Esophagus muscularis mucosa (tissue), 4 donors: ENCODE measurements around the gene GLIS1. TPM values are rescaled to one million over a fixed set of nuclear protein-coding genes. Genes with fewer than 3 reads are reported as not detected.
"Not testable (repeated sequence)": the region's sequence is repeated elsewhere in the genome, so short reads cannot be mapped to it uniquely, and the experiment has no call there.

ENCODE experiments used
- DNase-seq: peaks from one replicate; pipeline ENCODE4 v3.0.0-alpha.2; 2017; ENCODE audit errors: extremely low spot score
- H3K27ac ChIP-seq, 4 donors: fragments of 200-600 bp; sonication (generic); replicated peaks in 1 of 4; 1 replicate in 3 of 4; 2 replicates in 1 of 4; pipeline ENCODE4 v1.5.1; 2016 to 2019; ENCODE audit warnings: mild to moderate bottlenecking in 1 of 4
- H3K27me3 ChIP-seq, 4 donors: fragments of 200-600 bp; sonication (generic); one replicate each; pipeline versions ENCODE4 v1.5.1 to v1.6.0; 2016 to 2019
- H3K36me3 ChIP-seq, 4 donors: fragments of 200-600 bp; sonication (generic); one replicate each; pipeline ENCODE4 v1.5.1; 2016 to 2019
- H3K4me1 ChIP-seq, 4 donors: fragments of 200-600 bp; sonication (generic); one replicate each; pipeline ENCODE4 v1.5.1; 2016 to 2019
- H3K4me3 ChIP-seq, 4 donors: fragments of 200-600 bp; sonication (generic); 1 replicate in 2 of 4; 2 replicates in 2 of 4; pipeline ENCODE4 v1.5.1; 2016 to 2019; ENCODE audit warnings: mild to moderate bottlenecking in 4 of 4, moderate library complexity in 1 of 4
- H3K9me3 ChIP-seq, 4 donors: fragments of 200-600 bp; sonication (generic); 1 replicate in 3 of 4; 2 replicates in 1 of 4; pipeline ENCODE4 v1.5.1; 2016 to 2019
- EP300 ChIP-seq: sonication (generic); formaldehyde crosslinking; IDR thresholded peaks from one replicate; pipeline ENCODE4 v1.6.1; 2017; ENCODE audit warnings: antibody characterized with exemption
- POLR2A ChIP-seq: fragments of 450-650 bp; IDR thresholded peaks from one replicate; pipeline ENCODE4 v1.6.1; 2017; ENCODE audit warnings: antibody characterized with exemption, moderate library complexity, mild to moderate bottlenecking, low read depth
- POLR2AphosphoS5 ChIP-seq, 2 donors: sonication (generic); formaldehyde crosslinking; IDR thresholded peaks; one replicate each; pipeline ENCODE4 v1.6.1; 2017; ENCODE audit warnings: antibody characterized with exemption in 2 of 2
- WGBS: methylation state at CpG from one replicate; pipeline ENCODE4 v1.1.5; 2018; 5-methylcytosine and 5-hydroxymethylcytosine counted together
- intact Hi-C: fragments of 100-400 bp; cut with DNase I; formaldehyde crosslinking; loops from one replicate; pipeline ENCODE4 v1.15.1; 2023
- total RNA-seq, 4 donors: library from RNA; depleted of rRNA; stranded (reverse); fragments of >200 nt; gene quantifications; one replicate each; pipeline versions ENCODE4 v1.1.0 to v1.2.1, GENCODE V29; 2016
- TF ChIP-seq, protein P1 (sequence below), 3 experiments: fragments of 200-600 bp in 2 of 3; fragments of 450-650 bp in 1 of 3; sonication (generic) in 2 of 3; IDR thresholded peaks; one replicate each; pipeline ENCODE4 v1.5.1; 2017 to 2019; ENCODE audit warnings: antibody characterized with exemption in 3 of 3, mild to moderate bottlenecking in 2 of 3, moderate library complexity in 1 of 3

The GLIS1 gene
- total RNA-seq, 4 donors from 2014 or later: 0.17 to 0.42 TPM; not detected in 2

DNA sequence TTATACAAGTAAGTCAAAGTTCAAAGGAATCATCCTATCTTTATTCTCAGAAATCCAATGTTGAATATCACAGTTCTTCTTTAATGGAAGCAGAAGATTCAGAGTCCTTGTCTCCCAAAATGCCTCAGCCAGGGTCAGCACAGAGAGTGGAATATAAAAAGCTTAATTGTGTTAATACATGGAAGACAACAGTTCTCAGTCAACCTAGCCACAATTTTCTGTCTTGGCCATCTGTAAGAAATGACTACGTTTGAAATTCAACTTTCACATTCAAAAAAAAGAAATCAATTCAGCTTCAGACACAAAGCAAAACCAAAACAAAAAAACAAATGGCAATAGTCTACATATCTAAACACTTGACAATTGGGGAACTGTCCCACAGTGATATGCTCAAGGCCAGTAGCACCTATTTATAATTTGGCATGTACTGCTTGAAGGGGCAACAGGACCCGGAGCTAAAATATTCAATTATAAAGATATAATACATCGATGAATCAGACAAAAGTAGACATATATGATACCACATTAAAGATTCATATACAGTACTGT, 27.3 kb upstream of the GLIS1 start:
- WGBS: 76% methylated on average over 3 of the region's 3 CpGs
- Histone ChIP-seq H3K4me3 (peak overlapping the region in 1 of 4 donors; percentile 7), H3K9me3 (peaks cover 0 to 6% (median 0%) of the 10 kb centered on the region in 4 donors), H3K4me1 (no peaks in the 10 kb centered on the region), H3K27me3 (no peaks in the 10 kb centered on the region), H3K36me3 (peaks cover 0 to 19% (median 4%) of the 10 kb centered on the region in 4 donors), H3K27ac (no peak overlapping the region)
- TF ChIP-seq POLR2A (no peak), POLR2AphosphoS5 (IDR thresholded peaks at IDR 0.05) (no peak)
- TF ChIP-seq, protein P1, sequence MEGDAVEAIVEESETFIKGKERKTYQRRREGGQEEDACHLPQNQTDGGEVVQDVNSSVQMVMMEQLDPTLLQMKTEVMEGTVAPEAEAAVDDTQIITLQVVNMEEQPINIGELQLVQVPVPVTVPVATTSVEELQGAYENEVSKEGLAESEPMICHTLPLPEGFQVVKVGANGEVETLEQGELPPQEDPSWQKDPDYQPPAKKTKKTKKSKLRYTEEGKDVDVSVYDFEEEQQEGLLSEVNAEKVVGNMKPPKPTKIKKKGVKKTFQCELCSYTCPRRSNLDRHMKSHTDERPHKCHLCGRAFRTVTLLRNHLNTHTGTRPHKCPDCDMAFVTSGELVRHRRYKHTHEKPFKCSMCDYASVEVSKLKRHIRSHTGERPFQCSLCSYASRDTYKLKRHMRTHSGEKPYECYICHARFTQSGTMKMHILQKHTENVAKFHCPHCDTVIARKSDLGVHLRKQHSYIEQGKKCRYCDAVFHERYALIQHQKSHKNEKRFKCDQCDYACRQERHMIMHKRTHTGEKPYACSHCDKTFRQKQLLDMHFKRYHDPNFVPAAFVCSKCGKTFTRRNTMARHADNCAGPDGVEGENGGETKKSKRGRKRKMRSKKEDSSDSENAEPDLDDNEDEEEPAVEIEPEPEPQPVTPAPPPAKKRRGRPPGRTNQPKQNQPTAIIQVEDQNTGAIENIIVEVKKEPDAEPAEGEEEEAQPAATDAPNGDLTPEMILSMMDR (IDR thresholded peaks at IDR 0.05): no peak
- intact Hi-C loops: no loop called here
- no peak for DNase-seq

DNA sequence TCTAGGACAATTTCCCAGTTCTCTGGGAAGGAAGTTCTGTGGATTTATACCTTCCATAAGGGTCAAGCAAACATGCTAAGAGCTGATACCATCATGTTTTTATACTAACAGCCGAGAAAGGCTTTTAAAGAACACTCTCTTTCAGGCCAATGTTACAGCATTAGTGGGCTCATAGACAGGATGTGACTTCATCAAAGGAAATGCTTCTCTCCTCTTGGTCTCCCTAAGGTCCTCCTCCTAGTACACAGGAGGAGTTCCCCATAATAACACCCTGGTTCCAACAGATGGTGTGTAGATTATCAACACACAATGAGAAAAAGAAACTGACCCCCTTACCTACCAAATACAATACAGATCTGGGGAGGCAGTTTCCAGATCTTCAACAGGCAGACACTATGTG, 26.7 kb upstream of the GLIS1 start:
- Histone ChIP-seq H3K4me3 (no peak overlapping the region), H3K9me3 (peaks cover 0 to 7% (median 0%) of the 10 kb centered on the region in 4 donors), H3K27me3 (no peaks in the 10 kb centered on the region), H3K27ac (no peak overlapping the region), H3K4me1 (no peaks in the 10 kb centered on the region), H3K36me3 (peaks cover 0 to 13% (median under 1%) of the 10 kb centered on the region in 4 donors)
- intact Hi-C loops: no loop called here
- no peak for DNase-seq
- 46% methylated on average over 1 of the region's 1 CpG for WGBS
- TF ChIP-seq POLR2AphosphoS5 (IDR thresholded peaks at IDR 0.05): no peak
- no peak for TF ChIP-seq POLR2A
- TF ChIP-seq, protein P1 (IDR thresholded peaks at IDR 0.05): no peak
- TF ChIP-seq EP300: no peak

DNA sequence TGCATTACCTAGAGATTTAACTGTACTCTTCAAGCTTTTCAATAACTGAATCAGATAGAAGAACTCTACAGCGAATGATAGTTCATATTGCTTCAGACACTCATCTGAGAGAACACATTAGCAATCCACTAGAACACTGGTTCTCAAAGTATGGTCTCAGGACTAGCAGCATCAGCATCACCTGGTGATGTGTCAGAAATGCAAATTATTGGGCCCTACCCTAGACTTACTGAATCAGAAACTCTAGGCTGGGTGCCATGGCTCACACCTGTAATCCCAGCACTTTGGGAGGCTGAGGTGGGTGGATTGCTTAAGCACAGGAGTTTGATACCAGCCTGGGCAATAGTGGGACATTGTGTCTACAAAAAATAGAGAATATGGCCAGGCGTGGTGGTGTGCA, 24.9 kb upstream of the GLIS1 start:
- Histone ChIP-seq H3K27me3 (no peaks in the 10 kb centered on the region), H3K4me3 (no peak overlapping the region), H3K9me3 (peaks cover 0 to 7% (median 0%) of the 10 kb centered on the region in 4 donors), H3K27ac (no peak overlapping the region), H3K36me3 (peaks cover 0 to 5% (median 0%) of the 10 kb centered on the region in 4 donors), H3K4me1 (no peaks in the 10 kb centered on the region)
- WGBS: 100% methylated on average over 2 of the region's 2 CpGs
- intact Hi-C loops: no loop called here
- TF ChIP-seq POLR2A (no peak), POLR2AphosphoS5 (IDR thresholded peaks at IDR 0.05) (no peak), EP300 (no peak)
- DNase-seq: no peak

DNA sequence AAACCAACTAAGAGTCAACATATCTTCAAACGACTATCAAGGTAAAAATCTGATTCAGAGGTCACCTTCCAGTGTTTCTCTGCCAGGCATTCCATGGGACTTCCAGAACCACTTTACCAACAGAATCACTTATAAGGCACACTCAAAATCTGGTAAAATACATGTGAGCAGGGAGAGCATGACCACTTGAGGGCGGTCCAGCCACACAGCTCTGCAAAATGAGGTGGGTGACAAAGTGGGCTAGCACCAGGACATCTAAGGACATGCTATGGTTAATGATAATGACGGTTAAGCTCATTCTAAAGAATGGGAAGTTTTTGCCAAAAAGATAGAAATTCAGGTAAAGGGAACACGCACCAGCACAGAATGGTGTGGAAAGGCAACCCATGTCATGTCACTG, 24.5 kb upstream of the GLIS1 start:
- intact Hi-C loops: no loop called here
- Histone ChIP-seq H3K9me3 (peaks cover 0 to 7% (median 0%) of the 10 kb centered on the region in 4 donors), H3K27ac (no peak overlapping the region), H3K4me3 (no peak overlapping the region), H3K27me3 (no peaks in the 10 kb centered on the region), H3K36me3 (peaks cover 0 to 5% (median 0%) of the 10 kb centered on the region in 4 donors), H3K4me1 (no peaks in the 10 kb centered on the region)
- WGBS: 93% methylated on average over 4 of the region's 4 CpGs
- no peak for DNase-seq
- no peak for TF ChIP-seq EP300
- TF ChIP-seq POLR2AphosphoS5 (IDR thresholded peaks at IDR 0.05): no peak
- TF ChIP-seq, protein P1 (IDR thresholded peaks at IDR 0.05): no peak
- TF ChIP-seq POLR2A: no peak

DNA sequence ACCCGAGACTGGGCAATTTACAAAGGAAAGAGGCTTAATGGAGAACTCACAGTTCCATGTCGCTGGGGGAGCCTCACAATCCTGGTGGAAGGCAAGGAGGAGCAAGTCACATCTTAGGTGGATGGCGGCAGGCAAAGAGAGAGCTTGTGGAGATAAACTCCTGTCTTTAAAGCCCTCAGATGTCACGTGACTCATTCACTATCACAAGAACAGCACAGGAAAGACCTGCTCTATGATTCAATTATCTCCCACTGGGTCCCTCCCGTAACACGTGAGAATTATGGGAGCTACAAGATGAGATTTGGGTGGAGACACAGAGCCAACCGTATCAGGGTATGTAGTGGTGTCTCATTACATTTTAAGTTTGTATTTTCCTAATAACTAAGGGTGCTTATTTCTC, 21.5 kb upstream of the GLIS1 start:
- H3K36me3 ChIP-seq, H3K4me3 ChIP-seq, DNase-seq, H3K27me3 ChIP-seq, H3K27ac ChIP-seq, H3K4me1 ChIP-seq, H3K9me3 ChIP-seq, intact Hi-C loops: not testable (repeated sequence)
- 92% methylated on average over 7 of the region's 7 CpGs for WGBS

DNA sequence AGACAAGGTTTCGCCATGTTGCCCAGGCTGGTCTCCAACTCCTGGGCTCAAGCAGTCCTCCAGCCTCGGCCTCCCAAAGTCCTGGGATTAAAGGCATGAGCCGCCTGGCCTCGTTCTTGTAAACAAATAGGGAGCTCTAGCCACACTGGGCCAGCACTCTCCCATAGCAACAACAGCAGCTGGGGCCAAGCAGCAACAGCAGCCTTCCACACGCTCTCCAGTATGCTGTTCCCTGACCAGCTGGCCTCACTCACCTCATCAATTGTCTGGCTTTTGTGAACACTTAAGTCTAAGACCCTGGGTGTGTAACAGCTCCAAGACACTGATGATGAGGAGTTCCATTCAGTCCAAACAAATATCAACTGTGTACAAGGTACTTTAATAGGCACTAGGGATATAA, 16.9 kb upstream of the GLIS1 start:
- 82% methylated on average over 5 of the region's 5 CpGs for WGBS
- Histone ChIP-seq H3K4me3 (no peak overlapping the region), H3K4me1 (no peaks in the 10 kb centered on the region), H3K27ac (no peak overlapping the region), H3K36me3 (no peaks in the 10 kb centered on the region), H3K9me3 (no peaks in the 10 kb centered on the region), H3K27me3 (no peaks in the 10 kb centered on the region)
- no peak for DNase-seq
- TF ChIP-seq POLR2AphosphoS5 (IDR thresholded peaks at IDR 0.05) (no peak), POLR2A (no peak), EP300 (no peak)
- TF ChIP-seq, protein P1 (IDR thresholded peaks at IDR 0.05): no peak
- intact Hi-C loops: loop anchor here (2.0 kb wide), 1 partner anchor 269 kb away; no protein-coding TSS in a partner anchor
